GM18868 (cell line): ENCODE measurements around the gene HJURP.

Experiments
- ATAC-seq: cut with Tn5 transposase; IDR thresholded peaks from one replicate; pipeline ENCODE4 v1.9.1; 2021; ENCODE audit warnings: mild to moderate bottlenecking, moderate library complexity; ENCODE audit not compliant: unreplicated experiment

The HJURP gene

GRCh38 chr2:233795735-233796171 is 58.6 kb downstream of the HJURP start:
- ATAC-seq = no peak

DNA sequence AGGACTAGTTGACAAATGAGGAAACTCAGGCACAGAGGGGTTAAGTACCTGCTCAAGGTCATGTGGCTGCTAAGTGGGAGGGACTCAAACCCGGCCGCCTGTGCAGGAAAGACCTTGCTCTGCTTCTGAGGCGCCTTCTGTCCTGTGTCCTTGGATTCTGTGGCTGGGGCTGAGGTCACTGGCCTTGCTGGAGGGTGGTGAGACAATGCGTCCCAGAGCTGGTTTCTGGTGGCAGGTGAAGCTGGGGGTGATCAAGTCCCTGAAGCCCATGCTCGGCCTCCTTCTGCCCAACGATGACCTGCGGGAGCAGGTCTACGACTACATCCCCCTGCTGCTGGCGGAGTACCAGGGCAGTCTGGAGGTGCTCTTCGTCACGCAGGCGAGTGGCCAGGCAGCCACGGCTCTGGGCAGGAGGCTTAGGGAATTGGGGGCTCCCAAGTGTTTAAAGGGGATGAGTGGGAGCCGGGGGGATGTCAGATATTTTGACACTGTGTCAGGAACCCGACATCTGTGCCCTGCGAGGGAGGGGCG is 60.1 kb downstream of the HJURP start:
- ATAC-seq = no peak

DNA sequence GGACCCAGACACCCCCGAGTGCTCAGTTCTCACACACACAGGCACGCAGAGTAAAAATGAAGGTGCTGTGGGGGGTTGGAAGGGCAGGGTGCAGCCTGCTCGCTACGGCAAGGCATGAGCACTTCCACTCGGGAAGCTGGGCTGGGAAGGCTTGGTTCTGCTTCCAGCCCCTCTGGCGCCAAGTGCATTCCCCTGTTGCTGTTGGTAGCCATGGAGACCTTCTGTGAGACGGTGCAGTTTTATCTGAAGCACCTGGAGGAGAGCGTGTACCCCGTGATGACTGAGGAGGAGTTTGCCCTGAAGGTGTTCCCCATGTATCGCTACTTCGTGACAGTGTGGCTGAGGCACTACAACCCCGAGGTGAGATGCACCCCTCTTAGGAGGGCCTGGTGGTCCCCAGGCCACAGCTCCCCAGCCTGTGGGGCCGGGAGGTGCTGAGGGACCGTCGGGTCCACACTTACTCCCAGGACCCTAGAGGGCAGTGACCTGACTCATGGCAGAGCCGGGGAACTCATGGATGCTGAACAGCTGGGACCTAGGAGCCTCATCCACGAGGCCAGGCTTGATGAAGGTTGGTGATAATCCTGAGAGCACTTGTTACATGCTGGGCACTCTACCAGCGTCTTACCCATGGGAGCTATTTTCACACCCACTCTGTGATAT is 60.7 kb downstream of the HJURP start:
- no peak for ATAC-seq

GRCh38 chr2:233792720-233793119 is 61.6 kb downstream of the HJURP start:
- ATAC-seq = no peak

- ATAC-seq = no peak
These were observed 62.4 kb downstream of the HJURP start for GRCh38 chr2:233791883-233792329.

DNA sequence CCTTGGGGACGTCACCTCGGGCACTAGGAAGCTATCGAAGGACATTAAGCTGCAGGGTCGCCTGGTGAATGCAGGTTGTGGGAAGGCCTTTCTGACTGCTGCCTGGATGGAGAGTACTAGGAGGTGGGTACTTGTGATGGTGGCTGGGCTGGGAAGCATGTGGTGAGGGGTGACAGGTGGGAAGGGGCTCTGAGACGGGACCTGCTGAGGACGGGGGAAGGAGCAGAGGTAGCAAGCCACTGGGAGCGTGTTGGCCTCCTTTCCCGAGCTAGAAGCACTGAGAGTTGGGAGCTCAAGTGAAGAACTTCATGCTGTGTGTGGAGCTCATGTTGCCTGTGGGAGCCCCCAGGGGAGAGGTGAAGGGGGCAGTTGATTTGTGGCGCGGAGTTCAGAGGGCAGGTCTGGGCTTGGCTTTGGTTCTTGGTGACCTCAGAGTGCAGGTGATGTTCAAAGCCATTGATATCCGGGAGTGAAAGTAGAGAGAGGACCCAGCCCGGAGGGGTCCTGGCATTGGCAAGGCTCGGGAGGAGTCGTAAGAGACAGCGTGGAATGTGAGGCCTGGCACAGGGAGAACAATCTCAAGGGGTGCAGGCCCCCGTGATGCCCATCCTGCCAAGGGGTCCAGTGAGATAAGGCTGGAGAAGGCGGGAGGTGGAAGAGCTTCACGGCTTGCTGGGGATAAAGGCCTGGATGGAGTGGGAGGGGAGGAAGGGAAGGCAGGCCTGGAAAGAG is 63.0 kb downstream of the HJURP start:
- no peak for ATAC-seq

DNA sequence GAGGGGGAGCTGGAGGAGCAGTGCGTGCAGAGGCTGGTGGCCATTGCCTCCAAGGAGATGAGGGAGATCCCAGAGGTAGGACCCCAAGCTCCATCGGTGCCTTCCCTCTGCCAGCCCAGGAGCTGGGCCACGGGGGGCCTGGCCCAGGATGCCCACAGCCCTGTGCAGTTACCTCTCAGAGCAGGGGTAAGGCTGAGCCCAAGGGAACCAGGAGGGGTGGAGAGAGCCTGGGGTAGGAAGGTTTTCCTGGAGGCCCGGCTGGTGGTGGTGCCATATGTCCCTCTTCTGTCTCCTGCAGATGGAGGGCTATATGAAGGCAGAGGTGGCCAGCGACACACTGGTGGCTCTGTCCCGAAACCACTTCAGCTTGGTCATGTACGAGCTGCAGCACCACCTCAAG is 64.8 kb downstream of the HJURP start:
- ATAC-seq = no peak
